T-helper 1 cell treated with Interleukin-12 subunit alpha and Interleukin-12 subunit beta and Interleukin-4 antibody, amounts not matched to agents 30 μg/mL and 1 μg/mL, for 36 hours (primary cell): ENCODE results near the gene CPD.
A peak's percentile ranks its signal among the peaks of the same experiment; 100 is the strongest.
"Not testable (repeated sequence)": the region's sequence is repeated elsewhere in the genome, so short reads cannot be mapped to it uniquely, and the experiment has no call there.

Experiments used
- H3K27ac Mint-ChIP-seq: one replicate; pipeline ENCODE4 v1.8.0; 2021; ENCODE audit warnings: mild to moderate bottlenecking, mixed read lengths
- H3K27me3 Mint-ChIP-seq: one replicate; pipeline ENCODE4 v1.8.0; 2021; ENCODE audit warnings: low read depth, mixed read lengths
- H3K36me3 Mint-ChIP-seq: one replicate; pipeline ENCODE4 v1.8.0; 2021; ENCODE audit warnings: low read depth, mixed read lengths
- H3K4me1 Mint-ChIP-seq: one replicate; pipeline ENCODE4 v1.8.0; 2021; ENCODE audit warnings: low read depth, mixed read lengths
- H3K4me3 Mint-ChIP-seq: one replicate; pipeline ENCODE4 v1.8.0; 2021; ENCODE audit warnings: mild to moderate bottlenecking, moderate library complexity, mixed read lengths
- H3K9me3 Mint-ChIP-seq: one replicate; pipeline ENCODE4 v1.8.0; 2021; ENCODE audit warnings: mixed read lengths

CPD gene

DNA sequence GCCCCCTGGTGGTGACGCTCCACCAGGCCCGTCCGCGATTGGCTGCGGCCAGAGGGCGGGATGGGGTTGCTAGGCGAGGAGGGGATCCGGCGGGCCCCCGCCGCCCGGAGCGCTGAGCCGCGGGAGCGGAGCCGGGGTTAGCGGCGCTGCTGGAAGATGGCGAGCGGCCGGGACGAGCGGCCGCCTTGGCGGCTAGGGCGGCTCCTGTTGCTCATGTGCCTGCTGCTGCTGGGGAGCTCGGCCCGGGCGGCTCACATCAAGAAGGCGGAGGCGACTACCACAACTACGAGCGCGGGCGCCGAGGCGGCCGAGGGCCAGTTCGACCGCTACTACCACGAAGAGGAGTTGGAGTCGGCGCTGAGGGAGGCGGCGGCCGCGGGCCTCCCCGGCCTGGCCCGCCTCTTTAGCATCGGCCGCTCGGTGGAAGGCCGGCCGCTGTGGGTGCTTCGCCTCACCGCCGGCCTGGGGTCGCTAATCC, at the start of gene CPD:
Gene CPD, plus strand, starts transcription at position 103 of the 478 bp plus-strand sequence. Its CDS starts 54 bp downstream, at position 157.
- H3K9me3 Mint-ChIP-seq = no peaks in the 10 kb centered on the region
- H3K4me1 Mint-ChIP-seq = peaks cover 58% of the 10 kb centered on the region
- H3K27ac Mint-ChIP-seq = peak within 1 kb of the TSS; percentile 93
- H3K4me3 Mint-ChIP-seq = peak within 1 kb of the TSS; percentile 89
- H3K36me3 Mint-ChIP-seq = peaks cover 5% of the 10 kb centered on the region
- no peaks in the 10 kb centered on the region for H3K27me3 Mint-ChIP-seq

GRCh38 chr17:30332057-30332542, 46.6 kb upstream of the CPD start:
- Mint-ChIP-seq H3K27me3 (peaks cover 4% of the 10 kb centered on the region), H3K36me3 (peaks cover 3% of the 10 kb centered on the region), H3K4me3 (peak overlapping the region; percentile 78), H3K9me3 (no peaks in the 10 kb centered on the region), H3K4me1 (peaks cover 35% of the 10 kb centered on the region), H3K27ac (peak overlapping the region; percentile 83)

DNA sequence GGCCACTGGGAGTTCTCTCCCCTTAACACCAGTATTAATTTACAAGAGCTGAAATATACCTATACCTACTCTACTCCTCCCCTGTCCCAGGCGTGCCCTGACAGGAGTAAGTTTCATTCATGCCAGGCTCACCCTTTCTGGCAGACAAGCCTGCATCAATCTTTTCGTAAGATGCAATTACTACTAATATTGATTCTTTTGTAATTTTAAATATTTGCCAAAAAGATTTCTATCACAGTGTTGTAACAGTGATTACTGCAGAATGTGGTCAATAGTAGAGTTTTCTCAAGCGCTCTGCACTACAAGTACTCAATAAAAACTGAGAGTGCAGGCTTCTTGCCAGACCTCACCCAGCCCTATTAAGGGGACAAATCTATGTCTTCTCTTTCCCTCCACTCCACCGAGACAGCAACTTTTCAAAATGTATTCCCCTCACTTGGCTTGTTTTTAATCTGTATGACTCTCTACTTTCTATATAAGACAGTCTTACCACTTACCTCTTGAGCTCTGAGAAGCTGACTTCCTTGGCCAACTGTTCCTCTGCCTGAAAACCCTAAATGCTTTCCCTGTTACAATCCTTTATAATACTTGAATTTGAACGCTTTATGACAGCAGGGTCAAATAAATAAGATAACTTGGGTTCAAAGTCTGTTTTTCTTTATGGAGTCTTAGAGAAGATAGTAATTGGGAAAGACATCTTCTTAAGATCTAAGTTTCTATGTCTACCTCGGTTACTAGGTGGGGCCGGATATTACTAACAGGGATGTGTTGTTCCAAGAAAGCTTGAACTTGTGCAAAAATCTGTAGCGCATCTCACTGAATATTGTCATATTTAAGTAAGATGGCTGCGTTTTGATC, 45.0 kb upstream of the CPD start, which contains the start of gene TMIGD1:
Gene TMIGD1, minus strand, starts transcription at position 555 of the 858 bp plus-strand sequence. CDS start 1,924 bp downstream, outside the sequence.
- Mint-ChIP-seq H3K36me3 (peaks cover 3% of the 10 kb centered on the region), H3K27me3 (no peaks in the 10 kb centered on the region), H3K9me3 (no peaks in the 10 kb centered on the region), H3K27ac (peak within 1 kb of the TSS; percentile 19), H3K4me1 (peaks cover 35% of the 10 kb centered on the region), H3K4me3 (no peak within 1 kb of the TSS)

DNA sequence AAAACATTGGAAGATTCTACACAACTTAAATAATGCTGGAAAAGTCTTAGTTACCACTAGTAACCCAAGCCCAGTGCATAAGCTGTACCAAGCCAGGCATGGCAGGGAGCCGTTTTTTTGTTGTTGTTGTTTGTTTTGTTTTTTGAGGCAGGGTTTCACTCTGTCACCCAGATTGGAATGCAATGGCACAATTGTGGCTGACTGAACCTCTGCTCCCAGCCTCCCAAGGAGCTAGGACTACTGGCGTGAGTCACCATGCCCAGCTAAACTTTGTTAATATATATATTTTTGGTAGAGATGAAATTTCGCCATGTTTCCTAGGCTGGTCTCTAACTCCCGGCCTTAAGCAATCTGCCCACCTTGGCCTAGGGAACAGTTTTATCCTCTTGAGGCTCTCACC, 44.3 kb upstream of the CPD start:
- H3K4me1 Mint-ChIP-seq = peaks cover 35% of the 10 kb centered on the region
- no peak overlapping the region for H3K4me3 Mint-ChIP-seq
- H3K9me3 Mint-ChIP-seq = no peaks in the 10 kb centered on the region
- H3K27me3 Mint-ChIP-seq = no peaks in the 10 kb centered on the region
- H3K36me3 Mint-ChIP-seq = peaks cover 3% of the 10 kb centered on the region
- H3K27ac Mint-ChIP-seq = no peak overlapping the region

GRCh38 chr17:30336369-30337171, 42.2 kb upstream of the CPD start:
- Mint-ChIP-seq H3K27ac (no peak overlapping the region), H3K36me3 (peaks cover 3% of the 10 kb centered on the region), H3K9me3 (no peaks in the 10 kb centered on the region), H3K4me3 (no peak overlapping the region), H3K27me3 (no peaks in the 10 kb centered on the region), H3K4me1 (peaks cover 31% of the 10 kb centered on the region)

- Mint-ChIP-seq H3K27me3 (no peaks in the 10 kb centered on the region), H3K4me1 (peaks cover 24% of the 10 kb centered on the region), H3K36me3 (no peaks in the 10 kb centered on the region), H3K9me3 (no peaks in the 10 kb centered on the region), H3K4me3 (no peak overlapping the region), H3K27ac (no peak overlapping the region)
Observed at GRCh38 chr17:30337393-30337999, 41.2 kb upstream of the CPD start.

DNA sequence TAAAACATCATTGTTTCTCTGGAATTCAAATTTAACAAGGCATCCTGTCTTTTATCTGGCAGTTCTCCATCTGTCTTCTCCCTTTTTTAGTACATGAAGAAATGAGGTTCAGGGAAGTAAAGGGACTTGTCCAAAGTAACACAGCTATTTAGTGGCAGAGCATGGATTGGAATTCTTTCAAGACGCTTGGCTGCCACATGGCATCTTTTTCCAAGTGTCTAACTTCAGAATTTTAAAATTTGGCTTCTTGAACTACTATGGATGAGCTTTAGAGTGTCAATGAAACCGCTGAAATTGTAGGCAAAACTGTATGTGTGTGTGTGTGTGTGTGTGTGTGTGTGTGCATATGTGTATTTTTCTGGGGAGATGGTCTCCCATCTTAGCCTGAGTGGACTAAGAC, 39.6 kb upstream of the CPD start:
- Mint-ChIP-seq H3K4me1 (peaks cover 15% of the 10 kb centered on the region), H3K9me3 (no peaks in the 10 kb centered on the region), H3K36me3 (no peaks in the 10 kb centered on the region), H3K27ac (no peak overlapping the region), H3K27me3 (no peaks in the 10 kb centered on the region), H3K4me3 (no peak overlapping the region)

GRCh38 chr17:30340801-30341356, 37.8 kb upstream of the CPD start:
- no peaks in the 10 kb centered on the region for H3K9me3 Mint-ChIP-seq
- H3K36me3 Mint-ChIP-seq = no peaks in the 10 kb centered on the region
- no peak overlapping the region for H3K27ac Mint-ChIP-seq
- no peak overlapping the region for H3K4me3 Mint-ChIP-seq
- H3K4me1 Mint-ChIP-seq = peaks cover 15% of the 10 kb centered on the region
- no peaks in the 10 kb centered on the region for H3K27me3 Mint-ChIP-seq

GRCh38 chr17:30341703-30342249, 37.0 kb upstream of the CPD start:
- Mint-ChIP-seq H3K4me3 (no peak overlapping the region), H3K9me3 (no peaks in the 10 kb centered on the region), H3K36me3 (no peaks in the 10 kb centered on the region), H3K27me3 (no peaks in the 10 kb centered on the region), H3K27ac (no peak overlapping the region), H3K4me1 (peaks cover 9% of the 10 kb centered on the region)

GRCh38 chr17:30343244-30343643, 35.5 kb upstream of the CPD start:
- not testable (repeated sequence) for H3K27ac Mint-ChIP-seq, H3K36me3 Mint-ChIP-seq, H3K4me1 Mint-ChIP-seq, H3K27me3 Mint-ChIP-seq, H3K4me3 Mint-ChIP-seq, H3K9me3 Mint-ChIP-seq

- Mint-ChIP-seq H3K4me3 (no peak overlapping the region), H3K9me3 (no peaks in the 10 kb centered on the region), H3K27ac (no peak overlapping the region), H3K27me3 (no peaks in the 10 kb centered on the region), H3K36me3 (no peaks in the 10 kb centered on the region), H3K4me1 (peaks cover 8% of the 10 kb centered on the region)
Observed at GRCh38 chr17:30343796-30344195, 34.9 kb upstream of the CPD start.

DNA sequence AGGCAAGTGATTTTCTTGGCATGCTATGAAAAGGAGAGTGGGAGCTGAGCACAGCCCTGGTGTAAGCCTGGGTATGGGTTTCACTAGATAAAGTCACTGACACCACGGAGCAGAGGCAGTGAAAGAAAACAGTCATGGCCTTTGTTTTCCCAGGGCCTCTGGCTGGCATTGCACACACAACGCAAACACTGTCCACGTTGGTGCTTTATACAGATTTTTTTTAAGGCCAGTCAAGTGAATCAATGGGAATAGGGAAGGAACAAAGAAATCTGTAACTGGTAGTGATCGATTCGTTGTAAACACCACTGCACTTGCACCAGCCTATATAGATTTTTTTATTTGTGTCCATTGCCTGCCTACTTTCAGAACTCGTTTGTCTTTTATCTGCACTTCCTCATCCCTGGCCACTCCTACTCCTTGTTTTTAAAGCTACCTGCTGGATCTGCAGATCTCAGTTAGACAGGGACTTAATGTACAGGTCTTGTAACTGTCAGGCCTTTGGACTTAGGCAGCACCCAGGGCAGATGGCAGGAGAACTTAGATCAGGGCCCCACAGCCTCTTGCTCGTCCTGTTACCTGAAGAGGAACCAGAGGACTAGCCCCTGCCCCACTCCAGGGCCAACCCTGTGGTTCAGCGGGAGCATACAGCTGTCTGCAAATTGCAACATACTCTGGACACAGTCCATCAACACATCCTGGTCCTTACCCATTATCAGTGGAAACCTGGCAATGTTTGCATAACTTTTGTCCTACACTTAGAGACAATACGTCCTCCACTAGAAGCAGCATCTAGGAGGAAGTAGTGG, 34.2 kb upstream of the CPD start:
- no peaks in the 10 kb centered on the region for H3K27me3 Mint-ChIP-seq
- no peak overlapping the region for H3K27ac Mint-ChIP-seq
- no peaks in the 10 kb centered on the region for H3K9me3 Mint-ChIP-seq
- H3K4me1 Mint-ChIP-seq = peaks cover 8% of the 10 kb centered on the region
- no peaks in the 10 kb centered on the region for H3K36me3 Mint-ChIP-seq
- no peak overlapping the region for H3K4me3 Mint-ChIP-seq

DNA sequence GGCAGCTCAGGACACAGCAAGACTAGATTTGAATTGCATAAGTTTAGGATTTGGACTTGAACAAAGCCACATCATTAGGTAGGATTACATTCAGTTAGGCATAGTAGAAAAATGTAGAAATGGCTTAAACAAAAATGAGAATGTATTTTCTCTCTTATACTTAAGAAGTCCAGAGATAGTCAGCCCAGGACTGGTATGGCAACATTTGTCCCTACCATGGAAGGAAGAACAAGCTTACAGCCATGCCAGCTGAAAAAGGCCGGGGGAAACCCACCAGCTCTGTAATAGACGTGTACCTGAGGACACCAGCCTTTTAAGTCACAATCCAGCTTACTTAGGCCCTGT, 33.7 kb upstream of the CPD start:
- H3K9me3 Mint-ChIP-seq = no peaks in the 10 kb centered on the region
- H3K36me3 Mint-ChIP-seq = no peaks in the 10 kb centered on the region
- H3K27ac Mint-ChIP-seq = no peak overlapping the region

More for the DNA sequence above, 33.7 kb upstream of the CPD start:
- H3K27me3 Mint-ChIP-seq = no peaks in the 10 kb centered on the region
- peaks cover 5% of the 10 kb centered on the region for H3K4me1 Mint-ChIP-seq
- no peak overlapping the region for H3K4me3 Mint-ChIP-seq
